ENCODE measurements around the gene ZNF708. TPM values are rescaled to one million over a fixed set of nuclear protein-coding genes. Genes with fewer than 3 reads are reported as not detected.
"Not testable (repeated sequence)": the region's sequence is repeated elsewhere in the genome, so short reads cannot be mapped to it uniquely, and the experiment has no call there.

The ZNF708 gene
- total RNA-seq, 1 donor from 2014 or later = 14.7 TPM

- no peak for TF ChIP-seq CTCF (IDR thresholded peaks at IDR 0.05)
- intact Hi-C loops (cut with DNase I) = no loop called here
Observed at GRCh38 chr19:21317821-21318220, 11.4 kb downstream of the ZNF708 start.

GRCh38 chr19:21314676-21315075 lies 14.5 kb downstream of the ZNF708 start:
- Histone ChIP-seq H3K4me3 (no peak overlapping the region), H3K27ac (no peak overlapping the region), H3K4me1 (no peaks in the 10 kb centered on the region), H3K36me3 (peaks cover 5% of the 10 kb centered on the region), H3K9me3 (no peaks in the 10 kb centered on the region), H3K27me3 (no peaks in the 10 kb centered on the region)
- DNase-seq (no peak), ATAC-seq (no peak)
- intact Hi-C loops (cut with DNase I) = no loop called here
- no peak for TF ChIP-seq CTCF (IDR thresholded peaks at IDR 0.05)

More at GRCh38 chr19:21317821-21318220, 11.4 kb downstream of the ZNF708 start:
- DNase-seq = no peak
- no peak for ATAC-seq
- H3K9me3 ChIP-seq = no peaks in the 10 kb centered on the region
- H3K4me3 ChIP-seq = no peak overlapping the region
- H3K4me1 ChIP-seq = no peaks in the 10 kb centered on the region
- no peaks in the 10 kb centered on the region for H3K36me3 ChIP-seq
- no peak overlapping the region for H3K27ac ChIP-seq
- no peaks in the 10 kb centered on the region for H3K27me3 ChIP-seq

GRCh38 chr19:21312807-21313206 lies 16.4 kb downstream of the ZNF708 start:
- ATAC-seq; H3K4me1 ChIP-seq; H3K9me3 ChIP-seq; DNase-seq; H3K27ac ChIP-seq; H3K4me3 ChIP-seq; H3K27me3 ChIP-seq; intact Hi-C loops (cut with DNase I): not testable (repeated sequence)
- peaks cover 19% of the 10 kb centered on the region for H3K36me3 ChIP-seq

- no peaks in the 10 kb centered on the region for H3K27me3 ChIP-seq
- no peak for TF ChIP-seq CTCF (IDR thresholded peaks at IDR 0.05)
- DNase-seq = no peak
- H3K27ac ChIP-seq = no peak overlapping the region
- no peak for ATAC-seq
- intact Hi-C loops (cut with DNase I) = no loop called here
- H3K9me3 ChIP-seq = no peaks in the 10 kb centered on the region
- H3K4me1 ChIP-seq = no peaks in the 10 kb centered on the region
- H3K4me3 ChIP-seq = no peak overlapping the region
- H3K36me3 ChIP-seq = peaks cover 40% of the 10 kb centered on the region
Observed at GRCh38 chr19:21308773-21309172, 20.4 kb downstream of the ZNF708 start.

- H3K4me1 ChIP-seq; intact Hi-C loops (cut with DNase I); H3K4me3 ChIP-seq; ATAC-seq; H3K9me3 ChIP-seq; DNase-seq; H3K27ac ChIP-seq; H3K27me3 ChIP-seq: not testable (repeated sequence)
- peaks cover 53% of the 10 kb centered on the region for H3K36me3 ChIP-seq
Observed at GRCh38 chr19:21306881-21307479, 22.2 kb downstream of the ZNF708 start.

- H3K4me3 ChIP-seq; H3K27ac ChIP-seq; DNase-seq; ATAC-seq; H3K4me1 ChIP-seq; intact Hi-C loops (cut with DNase I); H3K27me3 ChIP-seq: not testable (repeated sequence)
- Histone ChIP-seq H3K9me3 (peaks cover 28% of the 10 kb centered on the region), H3K36me3 (peaks cover 31% of the 10 kb centered on the region)
Observed at GRCh38 chr19:21293768-21294167, 35.4 kb downstream of the ZNF708 start.

- no peak overlapping the region for H3K4me3 ChIP-seq
- no peak overlapping the region for H3K27ac ChIP-seq
- no peaks in the 10 kb centered on the region for H3K4me1 ChIP-seq
- intact Hi-C loops (cut with DNase I) = no loop called here
- H3K36me3 ChIP-seq = no peaks in the 10 kb centered on the region
- no peak for DNase-seq
- ATAC-seq = no peak
- H3K27me3 ChIP-seq = no peaks in the 10 kb centered on the region
- H3K9me3 ChIP-seq = peaks cover 21% of the 10 kb centered on the region
- TF ChIP-seq CTCF (IDR thresholded peaks at IDR 0.05) = no peak
Observed at GRCh38 chr19:21269813-21270212, 59.4 kb downstream of the ZNF708 start.
